ENCODE results near the gene EXOC3L1.

The EXOC3L1 gene

GRCh38 chr16:67181346-67181745 lies 8.6 kb downstream of the EXOC3L1 start:
- DNase-seq: no peak

- DNase-seq: no peak
Observed at GRCh38 chr16:67180166-67180565, 9.8 kb downstream of the EXOC3L1 start.

GRCh38 chr16:67179421-67180080 lies 10.4 kb downstream of the EXOC3L1 start:
- DNase-seq: no peak

- DNase-seq: peak; percentile 63
Observed at GRCh38 chr16:67177743-67178699, 11.9 kb downstream of the EXOC3L1 start.

- DNase-seq: no peak
Observed at GRCh38 chr16:67176662-67177061, 13.3 kb downstream of the EXOC3L1 start.

GRCh38 chr16:67174706-67175231 lies 15.2 kb downstream of the EXOC3L1 start:
- no peak for DNase-seq

- DNase-seq: peak; percentile 64
Observed at GRCh38 chr16:67173808-67174705, 15.9 kb downstream of the EXOC3L1 start.

GRCh38 chr16:67173323-67173722 lies 16.6 kb downstream of the EXOC3L1 start:
- DNase-seq: no peak

GRCh38 chr16:67170949-67171649 lies 18.8 kb downstream of the EXOC3L1 start:
- DNase-seq: no peak

GRCh38 chr16:67170168-67170948 lies 19.6 kb downstream of the EXOC3L1 start, which contains the start of gene NOL3:
Gene NOL3 (plus strand): TSS chr16:67170538.
- peak; percentile 58 for DNase-seq

GRCh38 chr16:67169642-67170167 lies 20.2 kb downstream of the EXOC3L1 start:
- no peak for DNase-seq

GRCh38 chr16:67169011-67169451 lies 20.9 kb downstream of the EXOC3L1 start:
- DNase-seq: no peak

GRCh38 chr16:67167588-67167987 lies 22.3 kb downstream of the EXOC3L1 start:
- no peak for DNase-seq

- DNase-seq: no peak
Observed at GRCh38 chr16:67166598-67167168, 23.3 kb downstream of the EXOC3L1 start.

- no peak for DNase-seq
Observed at GRCh38 chr16:67166110-67166547, 23.8 kb downstream of the EXOC3L1 start.

GRCh38 chr16:67165121-67166078 lies 24.5 kb downstream of the EXOC3L1 start:
- no peak for DNase-seq

- no peak for DNase-seq
Observed at GRCh38 chr16:67164599-67165061, 25.3 kb downstream of the EXOC3L1 start, which contains the start of gene HSF4. Gene HSF4 (plus strand): TSS chr16:67164745. CDS start chr16:67164812, 67 bp downstream.

- no peak for DNase-seq
Observed at GRCh38 chr16:67163999-67164558, 25.9 kb downstream of the EXOC3L1 start.
